Left lung (tissue), 8 donors: ENCODE data around the gene COX17. TPM values are rescaled to one million over a fixed set of nuclear protein-coding genes. Genes with fewer than 3 reads are reported as not detected.

ENCODE experiments used
- polyA plus RNA-seq, 6 donors: library from polyadenylated mRNA; unstranded; fragments of 120-200 nt; gene quantifications; one replicate each; pipeline ENCODE4 v1.2.1, GENCODE V29; 2013; ENCODE audit not compliant: insufficient read length in 6 of 6
- total RNA-seq, 2 donors: library from RNA; stranded (reverse); fragmentation: NEBNext Ultra II Directional; extraction: Animal tissue kit (Norgen Biotek cat#: 25700); gene quantifications; one replicate each; pipeline ENCODE4 v1.2.1, GENCODE V29; 2021
- donor health status: DM: no; HTN: yes; CAD: no.
- donor health status: DM: no; HTN: no; CAD: no.

The COX17 gene
- total and polyA plus RNA-seq, 8 donors, result 23.6 to 49.6 (median 29.6) TPM

Other genes starting within 250 kb of the COX17 start
- gene TMEM39A, start 213.8 kb downstream of the COX17 start, total RNA-seq, result 10 to 100 TPM; 56.6 to 65.0 TPM
- 10 to 100 TPM; 62.0 to 78.5 (median 70.0) TPM for gene TMEM39A, start 213.8 kb downstream of the COX17 start, polyA plus RNA-seq
- 10 to 100 TPM; 15.3 to 21.7 TPM for gene POGLUT1, start 208.4 kb downstream of the COX17 start, total RNA-seq
- gene POGLUT1, start 208.4 kb downstream of the COX17 start, polyA plus RNA-seq, result 10 to 100 TPM; 26.4 to 34.0 (median 31.8) TPM
- 100 to 1,000 TPM; 107 to 113 TPM for gene TIMMDC1, start 178.9 kb downstream of the COX17 start, total RNA-seq
- gene TIMMDC1, start 178.9 kb downstream of the COX17 start, polyA plus RNA-seq, result 10 to 100 TPM; 87.5 to 93.0 (median 90.9) TPM
- gene CD80, start 117.8 kb downstream of the COX17 start, total RNA-seq, result 1 to 10 TPM; 3.7 to 5.4 TPM
- 1 to 10 TPM; 2.3 to 3.2 (median 2.5) TPM for gene CD80, start 117.8 kb downstream of the COX17 start, polyA plus RNA-seq
- 10 to 100 TPM; 18.7 to 24.0 TPM for gene ADPRH, start 97.9 kb downstream of the COX17 start, total RNA-seq
- gene ADPRH, start 97.9 kb downstream of the COX17 start, polyA plus RNA-seq, result 10 to 100 TPM in 4 of 6 donors, 1 to 10 TPM in 2; 9.5 to 13.3 (median 12.6) TPM
- gene PLA1A, start 79.5 kb downstream of the COX17 start, total RNA-seq, result 10 to 100 TPM; 10.6 to 14.5 TPM
- 1 to 10 TPM in 2 of 6 donors, under 1 TPM in 4; 0.70 to 1.4 (median 0.94) TPM for gene PLA1A, start 79.5 kb downstream of the COX17 start, polyA plus RNA-seq
- 1 to 10 TPM; 1.3 to 3.4 TPM for gene POPDC2, start 16.8 kb downstream of the COX17 start, total RNA-seq
- gene POPDC2, start 16.8 kb downstream of the COX17 start, polyA plus RNA-seq, result 1 to 10 TPM; 4.2 to 6.6 (median 5.1) TPM
- 1 to 10 TPM; 1.1 to 5.6 TPM for gene CFAP91, start 25.6 kb upstream of the COX17 start, total RNA-seq
- 10 to 100 TPM in 3 of 6 donors, 1 to 10 TPM in 3; 4.0 to 12.9 (median 10.4) TPM for gene CFAP91, start 25.6 kb upstream of the COX17 start, polyA plus RNA-seq
- under 1 TPM; 0.12 to 0.26 TPM for gene NR1I2, start 104.7 kb upstream of the COX17 start, total RNA-seq
- under 1 TPM; 0.38 to 0.91 (median 0.55) TPM for gene NR1I2, start 104.7 kb upstream of the COX17 start, polyA plus RNA-seq